ENCODE results near the gene TRPV3.

DNA sequence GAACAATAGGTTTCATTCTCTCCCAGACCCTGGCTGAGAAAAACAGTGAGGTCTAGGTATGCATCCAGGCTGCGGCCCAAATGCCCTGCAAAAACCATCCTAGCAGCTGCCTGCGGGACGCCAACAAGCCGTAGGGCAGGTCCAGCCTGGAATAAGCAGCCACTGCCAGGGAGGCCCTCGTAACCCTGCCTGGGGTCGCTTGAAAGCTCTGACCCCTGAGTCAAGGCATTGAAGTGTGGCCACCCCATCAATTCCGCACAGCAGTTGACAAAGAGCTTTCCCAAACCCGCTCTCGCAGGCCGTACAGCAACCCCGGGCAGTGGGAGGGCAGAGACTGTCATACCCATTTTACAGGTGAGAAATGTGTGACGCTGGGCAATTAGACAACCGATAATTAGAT, 40.5 kb upstream of the TRPV3 start:
- TF ChIP-seq, protein P1, sequence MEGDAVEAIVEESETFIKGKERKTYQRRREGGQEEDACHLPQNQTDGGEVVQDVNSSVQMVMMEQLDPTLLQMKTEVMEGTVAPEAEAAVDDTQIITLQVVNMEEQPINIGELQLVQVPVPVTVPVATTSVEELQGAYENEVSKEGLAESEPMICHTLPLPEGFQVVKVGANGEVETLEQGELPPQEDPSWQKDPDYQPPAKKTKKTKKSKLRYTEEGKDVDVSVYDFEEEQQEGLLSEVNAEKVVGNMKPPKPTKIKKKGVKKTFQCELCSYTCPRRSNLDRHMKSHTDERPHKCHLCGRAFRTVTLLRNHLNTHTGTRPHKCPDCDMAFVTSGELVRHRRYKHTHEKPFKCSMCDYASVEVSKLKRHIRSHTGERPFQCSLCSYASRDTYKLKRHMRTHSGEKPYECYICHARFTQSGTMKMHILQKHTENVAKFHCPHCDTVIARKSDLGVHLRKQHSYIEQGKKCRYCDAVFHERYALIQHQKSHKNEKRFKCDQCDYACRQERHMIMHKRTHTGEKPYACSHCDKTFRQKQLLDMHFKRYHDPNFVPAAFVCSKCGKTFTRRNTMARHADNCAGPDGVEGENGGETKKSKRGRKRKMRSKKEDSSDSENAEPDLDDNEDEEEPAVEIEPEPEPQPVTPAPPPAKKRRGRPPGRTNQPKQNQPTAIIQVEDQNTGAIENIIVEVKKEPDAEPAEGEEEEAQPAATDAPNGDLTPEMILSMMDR (IDR thresholded peaks at IDR 0.05; ENCODE audit: low read depth, low read length, poor library complexity, severe bottlenecking), result no peak
- no peak for TF ChIP-seq EZH2phosphoT487 (IDR thresholded peaks at IDR 0.05; ENCODE audit: borderline replicate concordance, low read length)
